H1 (cell line): ENCODE data around the gene PTH1R. TPM values are rescaled to one million over a fixed set of nuclear protein-coding genes. Genes with fewer than 3 reads are reported as not detected.

Experiments
- CTCF ChIA-PET: fragments of 300-600 bp; sonication (Branson Sonifier 250); formaldehyde crosslinking; loops from one replicate; lab custom pipeline; 2021; ENCODE audit not compliant: partially characterized antibody; lab: Charles Lee
- POLR2A ChIA-PET: fragments of 300-600 bp; sonication (Branson Sonifier 250); formaldehyde crosslinking; loops from one replicate; lab custom pipeline; 2021; ENCODE audit warnings: inconsistent platforms; ENCODE audit not compliant: partially characterized antibody; lab: Charles Lee
- DNase-seq, 2 experiments: peaks; one replicate each; pipeline versions ENCODE4 v3.0.0 to v3.0.0-alpha.2; 2010 to 2022; ENCODE audit warnings: low spot score in 2 of 2, low read depth in 1 of 2, mixed read lengths in 1 of 2
- FAIRE-seq: peaks from 2 replicates; lab custom pipeline; 2011; peaks lifted over from hg19 to GRCh38; lab: Jason Lieb, UNC
- H2AFZ ChIP-seq: 2 replicates; pipeline ENCODE4 v1.8.1; 2012; ENCODE audit warnings: low read length, inconsistent platforms
- H2AK5ac ChIP-seq: 2 replicates; pipeline ENCODE4 v1.6.1; 2013; ENCODE audit warnings: low read depth, low read length
- H2BK120ac ChIP-seq: replicated peaks from 2 replicates; pipeline ENCODE3; 2013; ENCODE audit warnings: low read depth, low read length, inconsistent platforms
- H2BK12ac ChIP-seq: 2 replicates; pipeline ENCODE4 v1.6.1; 2013; ENCODE audit warnings: low read depth, low read length
- H2BK15ac ChIP-seq: 2 replicates; pipeline ENCODE4 v1.6.1; 2013; ENCODE audit warnings: low read length
- H2BK20ac ChIP-seq: 2 replicates; pipeline ENCODE4 v1.6.1; 2013; ENCODE audit warnings: low read length
- H2BK5ac ChIP-seq: 2 replicates; pipeline ENCODE4 v1.6.1; 2013; ENCODE audit warnings: low read depth, low read length
- H3K14ac ChIP-seq: 2 replicates; pipeline ENCODE4 v1.6.1; 2013; ENCODE audit warnings: inconsistent platforms; ENCODE audit not compliant: insufficient read length
- H3K18ac ChIP-seq: 2 replicates; pipeline ENCODE4 v1.6.1; 2013; ENCODE audit warnings: low read length; ENCODE audit errors: extremely low read depth
- H3K23ac ChIP-seq: 2 replicates; pipeline ENCODE4 v1.6.1; 2013; ENCODE audit warnings: inconsistent platforms; ENCODE audit not compliant: insufficient read length
- H3K23me2 ChIP-seq: 2 replicates; pipeline ENCODE4 v1.6.1; 2013; ENCODE audit warnings: low read depth, low read length
- H3K27ac ChIP-seq: 2 replicates; pipeline ENCODE4 v1.6.1; 2011; ENCODE audit warnings: low read depth, low read length, inconsistent platforms
- H3K27me3 ChIP-seq, 4 experiments: replicated peaks in 1 of 4; 1 replicate in 1 of 4; 2 replicates in 3 of 4; pipeline versions ENCODE4 v1.6.1 to v1.8.1; 2011 to 2013; ENCODE audit warnings: low read length in 3 of 4, mild to moderate bottlenecking in 3 of 4, inconsistent platforms in 2 of 4, mixed read lengths in 2 of 4, moderate library complexity in 1 of 4; ENCODE audit not compliant: control insufficient read depth in 3 of 4, insufficient read depth in 3 of 4; ENCODE audit errors: extremely low read depth in 1 of 4
- H3K36me3 ChIP-seq, 4 experiments: 2 replicates each; pipeline versions ENCODE4 v1.6.1 to v1.8.1; 2011 to 2013; ENCODE audit warnings: mild to moderate bottlenecking in 4 of 4, low read length in 3 of 4, moderate library complexity in 2 of 4, control low read depth in 1 of 4, inconsistent platforms in 1 of 4; ENCODE audit not compliant: insufficient read depth in 4 of 4, control insufficient read depth in 2 of 4
- H3K4ac ChIP-seq: replicated peaks from 2 replicates; pipeline ENCODE3; 2013; ENCODE audit warnings: low read length, low read depth, mixed read lengths, inconsistent platforms; ENCODE audit not compliant: insufficient read length
- H3K4me1 ChIP-seq, 4 experiments: replicated peaks in 1 of 4; 1 replicate in 1 of 4; 2 replicates in 3 of 4; pipeline versions ENCODE4 v1.6.1 to v1.8.1; 2011 to 2013; ENCODE audit warnings: low read length in 3 of 4, inconsistent platforms in 2 of 4, mixed read lengths in 1 of 4; ENCODE audit not compliant: insufficient read depth in 4 of 4, control insufficient read depth in 3 of 4
- H3K4me2 ChIP-seq, 2 experiments: 2 replicates each; pipeline versions ENCODE4 v1.6.1 to v1.8.1; 2011 to 2013; ENCODE audit warnings: low read depth in 2 of 2, low read length in 2 of 2, control low read depth in 1 of 2, inconsistent platforms in 1 of 2, mild to moderate bottlenecking in 1 of 2; ENCODE audit not compliant: insufficient read depth in 1 of 2
- H3K4me3 ChIP-seq, 4 experiments: fragments of 200-600, 300-600 bp in 1 of 4; sonication (generic), shearing (Covaris generic), sonication (Bioruptor Twin) in 1 of 4; 2 replicates each; pipeline versions ENCODE4 v1.5.1 to v1.8.1; 2011 to 2016; ENCODE audit warnings: low read length in 4 of 4, low read depth in 3 of 4, control low read depth in 2 of 4, inconsistent platforms in 2 of 4, mild to moderate bottlenecking in 2 of 4, mixed read lengths in 1 of 4, moderate library complexity in 1 of 4; ENCODE audit not compliant: insufficient read depth in 2 of 4; ENCODE audit errors: extremely low read depth in 1 of 4
- H3K56ac ChIP-seq: replicated peaks from 2 replicates; pipeline ENCODE3; 2013; ENCODE audit warnings: low read depth, mild to moderate bottlenecking, mixed read lengths, low read length, inconsistent platforms; ENCODE audit not compliant: insufficient read length
- H3K79me1 ChIP-seq: 2 replicates; pipeline ENCODE4 v1.6.1; 2013; ENCODE audit warnings: low read depth, low read length, control low read depth
- H3K79me2 ChIP-seq, 2 experiments: 2 replicates each; pipeline versions ENCODE4 v1.6.1 to v1.8.1; 2012 to 2013; ENCODE audit warnings: low read length in 2 of 2, mild to moderate bottlenecking in 2 of 2, inconsistent platforms in 1 of 2; ENCODE audit not compliant: insufficient read depth in 2 of 2, control insufficient read depth in 1 of 2
- H3K9ac ChIP-seq, 4 experiments: replicated peaks in 1 of 4; 1 replicate in 1 of 4; 2 replicates in 3 of 4; pipeline versions ENCODE4 v1.6.1 to v1.8.1; 2011 to 2013; ENCODE audit warnings: low read depth in 3 of 4, low read length in 3 of 4, control low read depth in 2 of 4, mild to moderate bottlenecking in 2 of 4, moderate library complexity in 2 of 4, inconsistent platforms in 1 of 4; ENCODE audit errors: extremely low read depth in 1 of 4
- H3K9me3 ChIP-seq, 2 experiments: 2 replicates each; pipeline versions ENCODE4 v1.6.1 to v1.8.1; 2012 to 2013; ENCODE audit warnings: mild to moderate bottlenecking in 2 of 2, moderate library complexity in 2 of 2, control low read depth in 1 of 2, inconsistent platforms in 1 of 2, low read depth in 1 of 2, low read length in 1 of 2, mixed read lengths in 1 of 2; ENCODE audit not compliant: insufficient read depth in 2 of 2
- H4K20me1 ChIP-seq, 2 experiments: replicated peaks in 1 of 2; 2 replicates each; pipeline versions ENCODE3 to v1.8.1; 2011 to 2013; ENCODE audit warnings: inconsistent platforms in 2 of 2, low read length in 2 of 2, mild to moderate bottlenecking in 1 of 2; ENCODE audit not compliant: insufficient read depth in 2 of 2, control insufficient read depth in 1 of 2
- H4K5ac ChIP-seq: 2 replicates; pipeline ENCODE4 v1.6.1; 2013; ENCODE audit warnings: low read length, low read depth, mixed read lengths, inconsistent platforms; ENCODE audit not compliant: insufficient read length
- H4K8ac ChIP-seq: 2 replicates; pipeline ENCODE4 v1.8.0; 2013; ENCODE audit warnings: mild to moderate bottlenecking, moderate library complexity, low read length, inconsistent platforms; ENCODE audit not compliant: insufficient read depth; ENCODE audit errors: extremely low read depth
- H4K91ac ChIP-seq: replicated peaks from 2 replicates; pipeline ENCODE3; 2013; ENCODE audit warnings: low read length, mixed read lengths, inconsistent platforms; ENCODE audit not compliant: insufficient read length
- BACH1 ChIP-seq: IDR thresholded peaks from 2 replicates; pipeline ENCODE4 v1.6.1; 2012; ENCODE audit warnings: low read length, improper control_type of control experiment
- CBX5 ChIP-seq: fragments of 300-800, 300-1000 bp; sonication (generic); IDR thresholded peaks from 2 replicates; pipeline ENCODE4 v1.7.1; 2016; ENCODE audit warnings: antibody characterized with exemption, low read length, low read depth
- CTBP2 ChIP-seq: IDR thresholded peaks from 2 replicates; pipeline ENCODE4 v1.7.0; 2011; ENCODE audit warnings: borderline replicate concordance, mild to moderate bottlenecking, moderate library complexity, mixed read lengths, low read length; ENCODE audit not compliant: insufficient read depth, insufficient read length
- KDM1A ChIP-seq: fragments of 200-600, 300-600 bp; sonication (generic); IDR thresholded peaks from 2 replicates; pipeline ENCODE4 v1.7.1; 2016; ENCODE audit warnings: mild to moderate bottlenecking, low read length, borderline replicate concordance
- NRF1 ChIP-seq: IDR thresholded peaks from 2 replicates; pipeline ENCODE4 v1.6.1; 2011; ENCODE audit warnings: mild to moderate bottlenecking, low read depth, low read length, improper control_type of control experiment
- SAP30 ChIP-seq: fragments of 300-600 bp; sonication (generic); IDR thresholded peaks from 2 replicates; pipeline ENCODE4 v1.7.1; 2012; ENCODE audit warnings: low read length, moderate library complexity, mild to moderate bottlenecking, inconsistent platforms; ENCODE audit not compliant: insufficient read depth, insufficient replicate concordance
- SP2 ChIP-seq: IDR thresholded peaks from 2 replicates; pipeline ENCODE4 v1.6.1; 2012; ENCODE audit warnings: mild to moderate bottlenecking, low read length, inconsistent platforms
- TCF12 ChIP-seq: IDR thresholded peaks from 2 replicates; pipeline ENCODE4 v1.6.1; 2011; ENCODE audit warnings: low read depth, mild to moderate bottlenecking, low read length
- TEAD4 ChIP-seq: IDR thresholded peaks from 2 replicates; pipeline ENCODE4 v1.6.1; 2012; ENCODE audit warnings: low read depth, low read length, inconsistent platforms, mixed read lengths
- ZNF274 ChIP-seq: IDR thresholded peaks from 2 replicates; pipeline ENCODE4 v1.7.0; 2012; ENCODE audit warnings: low read length, borderline replicate concordance; ENCODE audit errors: extremely low read depth
- WGBS, 2 experiments: shearing (Covaris generic) in 1 of 2; methylation state at CpG; one replicate each; pipeline versions ENCODE4 v1.1.6 to v1.1.7; 2013 to 2015; ENCODE audit warnings: low lambda C conversion rate in 2 of 2, mixed read lengths in 2 of 2, inconsistent platforms in 1 of 2, low coverage in 1 of 2, missing lambda C conversion rate in 1 of 2; ENCODE audit not compliant: insufficient replicate concordance in 2 of 2, insufficient coverage in 1 of 2, insufficient read length in 1 of 2; ENCODE audit errors: extremely low coverage in 1 of 2, missing lambda C conversion rate in 1 of 2; 5-methylcytosine and 5-hydroxymethylcytosine counted together
- polyA plus RNA-seq, 7 experiments: library from polyadenylated mRNA; depleted of rRNA in 3 of 7; stranded (reverse) in 5 of 7; unstranded in 2 of 7; fragments of >200 nt in 5 of 7; fragments of 200-250 nt in 2 of 7; gene quantifications; 1 replicate in 5 of 7; 2 replicates in 1 of 7; 4 replicates in 1 of 7; pipeline versions ENCODE4 v1.2.1 to v1.2.3, GENCODE V29; 2011 to 2013; ENCODE audit warnings: missing spikeins in 2 of 7, mixed read lengths in 2 of 7
- total RNA-seq: library from RNA; stranded (reverse); fragmentation: NEBNext Ultra II Directional; extraction: Animal tissue kit (Norgen Biotek cat#: 25700); gene quantifications from 2 replicates; pipeline ENCODE4 v1.2.1, GENCODE V29; 2021
- TF ChIP-seq, protein P1 (sequence below): IDR thresholded peaks from 2 replicates; pipeline ENCODE4 v1.6.1; 2011; ENCODE audit warnings: low read length, improper control_type of control experiment
- TF ChIP-seq, protein P2 (sequence below): IDR thresholded peaks from 2 replicates; pipeline ENCODE4 v1.6.1; 2012; ENCODE audit warnings: inconsistent platforms

The PTH1R gene
- total and polyA plus RNA-seq, 2 of the 8 experiments (the other 6 are each of a cell fraction or from before 2014, with no cell fraction given) = 0.57 to 1.5 TPM

DNA sequence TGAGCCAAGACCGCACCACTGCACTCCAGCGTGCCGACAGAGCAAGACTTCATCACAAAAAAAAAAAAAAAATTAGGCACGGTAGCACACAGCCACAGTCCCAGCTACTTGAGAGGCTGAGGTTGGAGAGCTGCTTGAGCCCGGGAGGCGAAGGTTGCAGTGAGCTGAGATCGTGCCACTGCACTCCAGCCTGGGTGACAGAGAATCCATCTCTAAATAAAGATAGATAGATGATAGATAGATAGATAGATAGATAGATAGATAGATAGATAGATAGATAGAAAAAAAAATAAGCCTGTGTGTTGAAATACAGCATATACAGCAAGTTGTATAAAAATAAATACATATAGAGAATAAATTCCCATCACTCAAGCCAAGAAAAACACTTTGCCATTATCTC is 37.3 kb downstream of the PTH1R start:
- peaks cover under 1 to 21% (median 10%) of the 10 kb centered on the region in 4 experiments; a peak in 7 of 8 replicates for H3K36me3 ChIP-seq
- POLR2A ChIA-PET = interaction anchor here (1.4 to 1.6 kb wide), 2 partner anchors 9 to 66 kb away, joined by 4 to 5 read pairs; partner anchors contain the start of gene NBEAL2
- no peaks in the 10 kb centered on the region for H3K27me3 ChIP-seq
- H3K18ac ChIP-seq = no peak overlapping the region
- no peak overlapping the region for H4K91ac ChIP-seq
- peaks cover 0 to 1% of the 10 kb centered on the region in 2 experiments for H4K20me1 ChIP-seq
- peaks cover 3 to 4% of the 10 kb centered on the region in 2 experiments; a peak in 2 of 4 replicates for H3K9me3 ChIP-seq
- no peak overlapping the region for H2AK5ac ChIP-seq
- no peak overlapping the region for H2BK120ac ChIP-seq
- no peak overlapping the region for H3K14ac ChIP-seq
- H3K56ac ChIP-seq = no peak overlapping the region
- no peak overlapping the region for H2BK20ac ChIP-seq
- no peak overlapping the region for H2BK15ac ChIP-seq
- no peak overlapping the region for H2BK5ac ChIP-seq
- H2BK12ac ChIP-seq = no peak overlapping the region
- H4K8ac ChIP-seq = no peak overlapping the region; the same call in 1 of the 2 replicates
- no peaks in the 10 kb centered on the region for H3K23me2 ChIP-seq
- FAIRE-seq = no peak
- CTCF ChIA-PET = interaction anchor here (0.7 to 4.2 kb wide), 7 partner anchors 8 to 251 kb away, joined by 3 to 28 read pairs (median 3); no protein-coding TSS in a partner anchor
- no peak for DNase-seq
- H3K4me2 ChIP-seq = no peak overlapping the region
- H3K4me1 ChIP-seq = no peaks in the 10 kb centered on the region
- H3K27ac ChIP-seq = no peak overlapping the region
- H4K5ac ChIP-seq = no peak overlapping the region
- H3K79me1 ChIP-seq = no peaks in the 10 kb centered on the region
- no peak overlapping the region for H3K4ac ChIP-seq
- H3K9ac ChIP-seq = no peak overlapping the region
- 95% methylated on average over 7 of the region's 7 CpGs; no CpG with 5 or more reads in 1 of the 2 experiments for WGBS, 2 experiments
- H3K4me3 ChIP-seq = no peak overlapping the region
- H3K79me2 ChIP-seq = no peaks in the 10 kb centered on the region
- H3K23ac ChIP-seq = no peak overlapping the region
- H2AFZ ChIP-seq = no peak overlapping the region
- TF ChIP-seq, protein P1, sequence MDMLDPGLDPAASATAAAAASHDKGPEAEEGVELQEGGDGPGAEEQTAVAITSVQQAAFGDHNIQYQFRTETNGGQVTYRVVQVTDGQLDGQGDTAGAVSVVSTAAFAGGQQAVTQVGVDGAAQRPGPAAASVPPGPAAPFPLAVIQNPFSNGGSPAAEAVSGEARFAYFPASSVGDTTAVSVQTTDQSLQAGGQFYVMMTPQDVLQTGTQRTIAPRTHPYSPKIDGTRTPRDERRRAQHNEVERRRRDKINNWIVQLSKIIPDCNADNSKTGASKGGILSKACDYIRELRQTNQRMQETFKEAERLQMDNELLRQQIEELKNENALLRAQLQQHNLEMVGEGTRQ = no peak
- TF ChIP-seq TCF12 (no peak), TEAD4 (no peak), BACH1 (no peak), SP2 (no peak), CTBP2 (no peak), KDM1A (no peak), CBX5 (no peak), ZNF274 (no peak), SAP30 (no peak), NRF1 (no peak)
- TF ChIP-seq, protein P2, sequence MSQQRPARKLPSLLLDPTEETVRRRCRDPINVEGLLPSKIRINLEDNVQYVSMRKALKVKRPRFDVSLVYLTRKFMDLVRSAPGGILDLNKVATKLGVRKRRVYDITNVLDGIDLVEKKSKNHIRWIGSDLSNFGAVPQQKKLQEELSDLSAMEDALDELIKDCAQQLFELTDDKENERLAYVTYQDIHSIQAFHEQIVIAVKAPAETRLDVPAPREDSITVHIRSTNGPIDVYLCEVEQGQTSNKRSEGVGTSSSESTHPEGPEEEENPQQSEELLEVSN = no peak
